GM11168 (cell line): ENCODE measurements around the gene CPSF7.

Source experiments
- in situ Hi-C: fragments of 300-500 bp; cut with MboI; formaldehyde crosslinking; loops from one replicate; pipeline ENCODE4 v1.12.0; 2022; ENCODE audit warnings: low sequenced_read_pairs; ENCODE audit not compliant: unreplicated experiment

Gene CPSF7

GRCh38 chr11:61359516-61359915 lies 70.3 kb downstream of the CPSF7 start:
- in situ Hi-C loops = no loop called here

- in situ Hi-C loops = no loop called here
Observed at GRCh38 chr11:61358566-61358965, 71.2 kb downstream of the CPSF7 start.

- in situ Hi-C loops = no loop called here
Observed at GRCh38 chr11:61357894-61358239, 71.9 kb downstream of the CPSF7 start.

GRCh38 chr11:61357233-61357893 lies 72.4 kb downstream of the CPSF7 start:
- in situ Hi-C loops = no loop called here

- in situ Hi-C loops = no loop called here
Observed at GRCh38 chr11:61356706-61357105, 73.1 kb downstream of the CPSF7 start.

- in situ Hi-C loops = no loop called here
Observed at GRCh38 chr11:61354208-61354607, 75.6 kb downstream of the CPSF7 start.

GRCh38 chr11:61353131-61354067 lies 76.4 kb downstream of the CPSF7 start:
- in situ Hi-C loops = no loop called here
